ENCODE measurements around the gene ESCO1. TPM values are rescaled to one million over a fixed set of nuclear protein-coding genes. Genes with fewer than 3 reads are reported as not detected.

Gene ESCO1
- total RNA-seq, 1 experiment from 2014 or later: 23.0 TPM

GRCh38 chr18:21509062-21509461 is 91.4 kb downstream of the ESCO1 start:
- no peak overlapping the region for H3K27ac Mint-ChIP-seq (ENCODE audit: unreplicated experiment)
- TF ChIP-seq CTCF (IDR thresholded peaks at IDR 0.05; ENCODE audit: insufficient read depth in 1 of 2, low read depth in 1 of 2, low read length in 1 of 2, severe bottlenecking in 1 of 2, unreplicated experiment in 1 of 2): no peak
- no TSS peak for BruUV-seq (replicated peaks)
- no peaks in the 10 kb centered on the region for H3K27me3 Mint-ChIP-seq (ENCODE audit: insufficient read depth, unreplicated experiment)
- no peaks in the 10 kb centered on the region for H3K27me3 ChIP-seq (replicated peaks; ENCODE audit: control insufficient read depth, insufficient read depth, low read length)
- intact Hi-C loops (cut with micrococcal nuclease; ENCODE audit: unreplicated experiment): loop anchor here (2.0 kb wide), 1 partner anchor 314 kb away; no protein-coding TSS in a partner anchor
- ChIA-PET CTCF (no interaction called here), POLR2A (no interaction called here)
- no peaks in the 10 kb centered on the region for H3K4me1 Mint-ChIP-seq (ENCODE audit: low read depth, unreplicated experiment)
- H3K4me1 ChIP-seq: no peaks in the 10 kb centered on the region
- H3K36me3 ChIP-seq (ENCODE audit: control insufficient read depth, insufficient read depth, low read length): no peaks in the 10 kb centered on the region
- H3K36me3 Mint-ChIP-seq (ENCODE audit: insufficient read depth, unreplicated experiment): peaks cover 59% of the 10 kb centered on the region
- DNase-seq: no peak
- H3K4me3 ChIP-seq (ENCODE audit: low read depth, low read length): no peak overlapping the region
- H3K4me3 Mint-ChIP-seq (ENCODE audit: unreplicated experiment): no peak overlapping the region
- no peaks in the 10 kb centered on the region for H3K9me3 ChIP-seq
- no peaks in the 10 kb centered on the region for H3K9me3 Mint-ChIP-seq (ENCODE audit: unreplicated experiment)

- Histone ChIP-seq H3K4me1 (no peaks in the 10 kb centered on the region), H3K27me3 (replicated peaks; ENCODE audit: control insufficient read depth, insufficient read depth, low read length) (no peaks in the 10 kb centered on the region), H3K4me3 (ENCODE audit: low read depth, low read length) (no peak overlapping the region), H3K9me3 (no peaks in the 10 kb centered on the region), H3K36me3 (ENCODE audit: control insufficient read depth, insufficient read depth, low read length) (no peaks in the 10 kb centered on the region)
- TF ChIP-seq CTCF (IDR thresholded peaks at IDR 0.05; ENCODE audit: insufficient read depth in 1 of 2, low read depth in 1 of 2, low read length in 1 of 2, severe bottlenecking in 1 of 2, unreplicated experiment in 1 of 2): no peak
- BruUV-seq (replicated peaks): no TSS peak
- ChIA-PET CTCF (no interaction called here), POLR2A (no interaction called here)
- Mint-ChIP-seq H3K27ac (ENCODE audit: unreplicated experiment) (no peak overlapping the region), H3K36me3 (ENCODE audit: insufficient read depth, unreplicated experiment) (peaks cover 50% of the 10 kb centered on the region), H3K9me3 (ENCODE audit: unreplicated experiment) (no peaks in the 10 kb centered on the region), H3K4me3 (ENCODE audit: unreplicated experiment) (no peak overlapping the region), H3K4me1 (ENCODE audit: low read depth, unreplicated experiment) (no peaks in the 10 kb centered on the region), H3K27me3 (ENCODE audit: insufficient read depth, unreplicated experiment) (no peaks in the 10 kb centered on the region)
- intact Hi-C loops (cut with micrococcal nuclease; ENCODE audit: unreplicated experiment): loop anchor here (2.0 kb wide), 1 partner anchor 313 kb away; no protein-coding TSS in a partner anchor
- DNase-seq: no peak
Measured at GRCh38 chr18:21507913-21508701, 92.4 kb downstream of the ESCO1 start.

GRCh38 chr18:21502661-21503060 is 97.8 kb downstream of the ESCO1 start:
- no peak overlapping the region for H3K27ac Mint-ChIP-seq (ENCODE audit: unreplicated experiment)
- Histone ChIP-seq H3K9me3 (no peaks in the 10 kb centered on the region), H3K27me3 (replicated peaks; ENCODE audit: control insufficient read depth, insufficient read depth, low read length) (no peaks in the 10 kb centered on the region), H3K4me1 (no peaks in the 10 kb centered on the region), H3K4me3 (ENCODE audit: low read depth, low read length) (no peak overlapping the region), H3K36me3 (ENCODE audit: control insufficient read depth, insufficient read depth, low read length) (no peaks in the 10 kb centered on the region)
- no peaks in the 10 kb centered on the region for H3K4me1 Mint-ChIP-seq (ENCODE audit: low read depth, unreplicated experiment)
- no TSS peak for BruUV-seq (replicated peaks)
- peaks cover 39% of the 10 kb centered on the region for H3K36me3 Mint-ChIP-seq (ENCODE audit: insufficient read depth, unreplicated experiment)
- intact Hi-C loops (cut with micrococcal nuclease; ENCODE audit: unreplicated experiment): no loop called here
- no peak for TF ChIP-seq CTCF (IDR thresholded peaks at IDR 0.05; ENCODE audit: insufficient read depth in 1 of 2, low read depth in 1 of 2, low read length in 1 of 2, severe bottlenecking in 1 of 2, unreplicated experiment in 1 of 2)
- ChIA-PET CTCF (no interaction called here), POLR2A (no interaction called here)
- DNase-seq: no peak
- no peak overlapping the region for H3K4me3 Mint-ChIP-seq (ENCODE audit: unreplicated experiment)
- H3K27me3 Mint-ChIP-seq (ENCODE audit: insufficient read depth, unreplicated experiment): no peaks in the 10 kb centered on the region
- H3K9me3 Mint-ChIP-seq (ENCODE audit: unreplicated experiment): no peaks in the 10 kb centered on the region
